HepG2 (cell line): ENCODE data around the gene CAMK2G. TPM values are rescaled to one million over a fixed set of nuclear protein-coding genes. Genes with fewer than 3 reads are reported as not detected.

Source experiments
- ATAC-seq: fragments of 200-7000 bp; cut with Tn5 transposase; 3 replicates; pipeline ENCODE4 v1.9.1; 2020; ENCODE audit warnings: mild to moderate bottlenecking, moderate library complexity
- BruUV-seq: library from RNA; stranded (reverse); fragments of 400-500 nt; replicated peaks from 2 replicates; lab custom pipeline; 2021; lab: Mats Ljungman, UMichigan
- CTCF ChIA-PET: fragments of 300-600 bp; formaldehyde crosslinking; extraction: SDS; loops from one replicate; lab custom pipeline; 2021; ENCODE audit warnings: low total read pairs, inconsistent platforms, low intra/inter-chr PET ratio; lab: Yijun Ruan, JAX
- POLR2A ChIA-PET: fragments of 350-600 bp; sonication (Branson Sonifier 250); formaldehyde crosslinking; loops from one replicate; lab custom pipeline; 2020; ENCODE audit warnings: antibody characterized with exemption, inconsistent platforms; lab: Yijun Ruan, JAX
- DNase-seq: peaks from one replicate; pipeline ENCODE4 v3.0.0-alpha.2; 2015; ENCODE audit warnings: low spot score
- FAIRE-seq: peaks from 3 replicates; lab custom pipeline; 2011; peaks lifted over from hg19 to GRCh38; lab: Jason Lieb, UNC
- H2AFZ ChIP-seq: one replicate; pipeline ENCODE4 v1.6.1; 2011; ENCODE audit warnings: low read length, inconsistent platforms
- H3K27ac ChIP-seq: fragments of 300-600 bp; 3 replicates; pipeline ENCODE4 v1.8.0; 2011; ENCODE audit warnings: mixed run types, mild to moderate bottlenecking, mixed read lengths, low read length, inconsistent platforms; ENCODE audit not compliant: insufficient read depth; ENCODE audit errors: extremely low read length
- H3K27me3 ChIP-seq, 2 experiments: fragments of 200-600 bp in 1 of 2; 2 replicates in 1 of 2; 3 replicates in 1 of 2; pipeline versions ENCODE4 v1.6.0 to v1.8.0; 2011; ENCODE audit warnings: low read length in 2 of 2, mild to moderate bottlenecking in 2 of 2, moderate library complexity in 2 of 2, inconsistent platforms in 1 of 2; ENCODE audit not compliant: insufficient read depth in 2 of 2, control insufficient read depth in 1 of 2
- H3K36me3 ChIP-seq, 2 experiments: fragments of 200-600 bp in 1 of 2; replicated peaks in 1 of 2; 2 replicates in 1 of 2; 3 replicates in 1 of 2; pipeline versions ENCODE4 v1.5.1 to v1.8.0; 2011; ENCODE audit warnings: low read length in 2 of 2, inconsistent platforms in 1 of 2; ENCODE audit not compliant: insufficient read depth in 2 of 2, control insufficient read depth in 1 of 2
- H3K4me1 ChIP-seq: 2 replicates; pipeline ENCODE4 v1.5.1; 2012; ENCODE audit warnings: low read length, inconsistent platforms; ENCODE audit not compliant: insufficient read depth
- H3K4me2 ChIP-seq: 2 replicates; pipeline ENCODE4 v1.6.0; 2011; ENCODE audit warnings: low read depth, low read length, inconsistent platforms
- H3K4me3 ChIP-seq, 3 experiments: fragments of 200-600 bp in 1 of 3; sonication (generic), shearing (Covaris generic) in 1 of 3; replicated peaks in 1 of 3; 2 replicates each; pipeline ENCODE4 v1.5.1; 2011 to 2016; ENCODE audit warnings: low read length in 3 of 3, inconsistent platforms in 2 of 3, low read depth in 2 of 3, mild to moderate bottlenecking in 2 of 3, control low read depth in 1 of 3, mixed read lengths in 1 of 3; ENCODE audit not compliant: insufficient read depth in 1 of 3
- H3K79me2 ChIP-seq: one replicate; pipeline ENCODE4 v1.6.1; 2011; ENCODE audit warnings: low read length, inconsistent platforms; ENCODE audit not compliant: insufficient read depth
- H3K9ac ChIP-seq: 2 replicates; pipeline ENCODE4 v1.6.0; 2011; ENCODE audit warnings: mild to moderate bottlenecking, low read depth, low read length, inconsistent platforms; ENCODE audit not compliant: insufficient read depth
- H3K9me3 ChIP-seq: 2 replicates; pipeline ENCODE4 v1.5.1; 2012; ENCODE audit warnings: mild to moderate bottlenecking, low read length
- H4K20me1 ChIP-seq: 2 replicates; pipeline ENCODE4 v1.6.0; 2011; ENCODE audit warnings: inconsistent platforms, mild to moderate bottlenecking, low read length, moderate library complexity; ENCODE audit not compliant: insufficient read depth
- AGO2 ChIP-seq: fragments of 200-400 bp; formaldehyde crosslinking; optimal IDR thresholded peaks from 2 replicates; pipeline ENCODE3; 2017; ENCODE audit warnings: mild to moderate bottlenecking, low read depth, low read length, moderate library complexity
- MEIS2 ChIP-seq: sonication (generic); formaldehyde crosslinking; IDR thresholded peaks from 2 replicates; pipeline ENCODE4 v1.9.0; 2021; ENCODE audit warnings: mild to moderate bottlenecking, missing genetic modification reagents
- NFKB2 ChIP-seq: sonication (generic); formaldehyde crosslinking; IDR thresholded peaks from 2 replicates; pipeline ENCODE4 v1.4.0; 2020; ENCODE audit warnings: missing genetic modification reagents, borderline replicate concordance
- POLR2A ChIP-seq, 2 experiments: IDR thresholded peaks; 2 replicates each; pipeline ENCODE4 v1.6.1; 2011; ENCODE audit warnings: low read depth in 2 of 2, low read length in 2 of 2, mild to moderate bottlenecking in 1 of 2, moderate library complexity in 1 of 2; ENCODE audit not compliant: insufficient read depth in 1 of 2
- POLR2AphosphoS5 ChIP-seq: IDR thresholded peaks from 2 replicates; pipeline ENCODE4 v1.6.1; 2012; ENCODE audit warnings: low read depth, low read length
- WGBS: methylation state at CpG from one replicate; pipeline ENCODE4 v1.1.6; 2017; ENCODE audit warnings: low lambda C conversion rate; 5-methylcytosine and 5-hydroxymethylcytosine counted together
- in situ Hi-C: cut with HindIII; loops from 2 replicates; pipeline ENCODE4 v1.10.0; 2017; ENCODE audit warnings: low pct_unique_long_range_greater_than_20kb; ENCODE audit not compliant: extremely low pct_ligation_motif_present
- intact Hi-C: fragments of 100-400 bp; cut with micrococcal nuclease; formaldehyde crosslinking; loops from one replicate; pipeline ENCODE4 v1.10.0; 2022; ENCODE audit not compliant: unreplicated experiment
- polyA plus RNA-seq, 8 experiments: library from polyadenylated mRNA; depleted of rRNA in 3 of 8; stranded (reverse) in 7 of 8; unstranded in 1 of 8; fragments of >200 nt; fragmentation: Illumina TruSeq in 4 of 8; extraction: Trizol in 4 of 8; gene quantifications; 2 replicates each; pipeline versions ENCODE4 v1.2.1 to v1.2.3, GENCODE V29; 2011 to 2016; ENCODE audit warnings: low read depth in 4 of 8, missing spikeins in 1 of 8, mixed read lengths in 1 of 8; ENCODE audit not compliant: insufficient read depth in 1 of 8
- total RNA-seq, 5 experiments: library from RNA; depleted of rRNA; stranded (reverse); fragments of >200 nt; fragmentation: Illumina TruSeq; extraction: Trizol; gene quantifications; 2 replicates each; pipeline ENCODE4 v1.2.3, GENCODE V29; 2016; ENCODE audit warnings: low read depth in 1 of 5
- TF ChIP-seq, protein P1 (sequence below): sonication (generic); formaldehyde crosslinking; conservative IDR thresholded peaks from 2 replicates; pipeline ENCODE4 v1.4.0; 2020; ENCODE audit warnings: missing genetic modification reagents
- TF ChIP-seq, protein P2 (sequence below): IDR thresholded peaks from 2 replicates; pipeline ENCODE4 v1.6.1; 2016; ENCODE audit warnings: low read depth, control low read depth

Gene CAMK2G
- total and polyA plus RNA-seq, 2 of the 13 experiments (the other 11 are each of a cell fraction or from before 2014, with no cell fraction given) = 15.9 to 18.8 TPM

DNA sequence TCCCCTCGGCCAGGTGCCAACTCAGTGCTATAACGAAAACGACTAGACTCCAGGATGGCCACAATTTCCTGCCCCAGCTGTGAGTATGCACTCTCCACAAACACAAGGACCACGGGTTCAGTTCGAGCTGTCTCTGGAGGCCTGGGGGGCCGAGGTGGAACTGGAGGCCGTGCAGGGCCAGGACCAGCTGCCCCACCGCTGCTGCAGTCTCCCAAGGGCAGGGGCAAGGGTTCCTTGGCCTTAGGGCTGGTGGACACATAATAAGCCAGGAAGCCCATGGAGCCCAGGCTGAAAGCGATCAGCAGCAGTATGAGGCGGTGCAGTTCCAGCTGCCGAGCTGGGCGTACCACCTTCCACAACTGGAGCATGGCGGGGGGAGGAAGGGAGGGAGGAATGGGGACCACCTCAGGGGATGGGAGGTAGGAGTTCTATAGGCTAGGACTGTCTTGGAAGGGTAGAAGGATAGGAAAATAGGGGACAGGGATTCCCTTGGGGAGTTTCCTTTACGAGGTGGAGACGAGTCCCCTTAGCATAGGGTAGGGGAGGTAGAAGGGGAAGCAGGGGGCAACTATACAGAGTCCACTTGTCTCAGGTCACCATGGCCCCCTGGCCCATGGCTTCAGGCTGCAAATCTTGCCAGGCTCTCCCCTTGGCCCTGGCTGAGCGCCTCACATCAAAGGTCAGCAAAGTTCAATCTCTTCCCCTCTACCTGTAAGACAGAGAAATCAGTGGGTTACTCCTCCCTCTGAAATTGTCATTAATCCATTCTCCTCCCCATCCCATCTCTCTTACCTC is 66.1 kb downstream of the CAMK2G start:
- peaks cover 21% of the 10 kb centered on the region for H3K4me1 ChIP-seq
- FAIRE-seq (no peak), DNase-seq (no peak), ATAC-seq (no peak)
- ChIA-PET CTCF (no interaction called here), POLR2A (interaction anchor here (1.9 to 3.3 kb wide), 2 partner anchors 20 to 32 kb away, joined by 4 to 23 read pairs; no protein-coding TSS in a partner anchor)
- WGBS = 98% methylated on average over 11 of the region's 16 CpGs
- no peaks in the 10 kb centered on the region for H3K9me3 ChIP-seq
- TF ChIP-seq, protein P1, sequence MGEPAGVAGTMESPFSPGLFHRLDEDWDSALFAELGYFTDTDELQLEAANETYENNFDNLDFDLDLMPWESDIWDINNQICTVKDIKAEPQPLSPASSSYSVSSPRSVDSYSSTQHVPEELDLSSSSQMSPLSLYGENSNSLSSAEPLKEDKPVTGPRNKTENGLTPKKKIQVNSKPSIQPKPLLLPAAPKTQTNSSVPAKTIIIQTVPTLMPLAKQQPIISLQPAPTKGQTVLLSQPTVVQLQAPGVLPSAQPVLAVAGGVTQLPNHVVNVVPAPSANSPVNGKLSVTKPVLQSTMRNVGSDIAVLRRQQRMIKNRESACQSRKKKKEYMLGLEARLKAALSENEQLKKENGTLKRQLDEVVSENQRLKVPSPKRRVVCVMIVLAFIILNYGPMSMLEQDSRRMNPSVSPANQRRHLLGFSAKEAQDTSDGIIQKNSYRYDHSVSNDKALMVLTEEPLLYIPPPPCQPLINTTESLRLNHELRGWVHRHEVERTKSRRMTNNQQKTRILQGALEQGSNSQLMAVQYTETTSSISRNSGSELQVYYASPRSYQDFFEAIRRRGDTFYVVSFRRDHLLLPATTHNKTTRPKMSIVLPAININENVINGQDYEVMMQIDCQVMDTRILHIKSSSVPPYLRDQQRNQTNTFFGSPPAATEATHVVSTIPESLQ (CRISPR knock-in tag) = no peak
- TF ChIP-seq POLR2A (IDR thresholded peaks at IDR 0.05; ENCODE audit: insufficient read depth in 1 of 2, low read depth in 2 of 2, low read length in 2 of 2) (0 out of 4 replicates have a peak, but pooled peaks of 1 of the 2 experiments have one; percentile 16), AGO2 (peak; percentile 54), POLR2AphosphoS5 (0 out of 2 replicates have a peak, but pooled peaks have one; percentile 14)
- in situ Hi-C loops = no loop called here
- H3K4me3 ChIP-seq = no peak overlapping the region
- no peaks in the 10 kb centered on the region for H4K20me1 ChIP-seq
- no peak overlapping the region for H3K9ac ChIP-seq
- H3K4me2 ChIP-seq = no peak overlapping the region
- H3K79me2 ChIP-seq = peaks cover 3% of the 10 kb centered on the region
- no peak overlapping the region for H3K27ac ChIP-seq
- no peak overlapping the region for H2AFZ ChIP-seq
- H3K27me3 ChIP-seq = no peaks in the 10 kb centered on the region; a peak in 1 of 5 replicates
- peaks cover 18 to 42% of the 10 kb centered on the region in 2 experiments for H3K36me3 ChIP-seq
- intact Hi-C loops = no loop called here
- BruUV-seq = no TSS peak

DNA sequence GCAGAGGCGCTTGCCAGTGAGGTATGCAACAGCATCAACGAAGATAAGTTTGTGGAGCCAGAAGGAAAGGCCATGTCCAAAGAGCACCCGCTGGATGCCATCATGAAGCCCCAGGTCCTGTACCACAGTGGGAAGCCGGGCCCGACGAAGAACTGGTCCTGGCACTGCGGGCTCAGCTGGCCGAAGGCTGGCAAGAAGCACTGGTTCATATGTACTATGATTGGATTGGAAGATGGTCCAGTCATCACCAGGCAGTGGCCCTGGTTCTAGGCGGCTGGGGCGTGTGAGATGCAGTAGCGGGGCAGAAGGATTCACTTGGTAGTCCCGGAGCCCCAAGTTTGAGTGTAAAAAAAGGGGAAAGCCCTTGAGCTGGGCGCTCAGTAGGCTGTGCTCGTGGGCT is 66.9 kb downstream of the CAMK2G start:
- intact Hi-C loops = no loop called here
- CTCF ChIA-PET = no interaction called here
- no peak for DNase-seq
- TF ChIP-seq NFKB2 (CRISPR knock-in tag) (no peak), MEIS2 (CRISPR knock-in tag) (no peak)
- TF ChIP-seq, protein P2, sequence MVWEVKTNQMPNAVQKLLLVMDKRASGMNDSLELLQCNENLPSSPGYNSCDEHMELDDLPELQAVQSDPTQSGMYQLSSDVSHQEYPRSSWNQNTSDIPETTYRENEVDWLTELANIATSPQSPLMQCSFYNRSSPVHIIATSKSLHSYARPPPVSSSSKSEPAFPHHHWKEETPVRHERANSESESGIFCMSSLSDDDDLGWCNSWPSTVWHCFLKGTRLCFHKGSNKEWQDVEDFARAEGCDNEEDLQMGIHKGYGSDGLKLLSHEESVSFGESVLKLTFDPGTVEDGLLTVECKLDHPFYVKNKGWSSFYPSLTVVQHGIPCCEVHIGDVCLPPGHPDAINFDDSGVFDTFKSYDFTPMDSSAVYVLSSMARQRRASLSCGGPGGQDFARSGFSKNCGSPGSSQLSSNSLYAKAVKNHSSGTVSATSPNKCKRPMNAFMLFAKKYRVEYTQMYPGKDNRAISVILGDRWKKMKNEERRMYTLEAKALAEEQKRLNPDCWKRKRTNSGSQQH (CRISPR knock-in tag) = no peak

More for the DNA sequence above, 66.9 kb downstream of the CAMK2G start:
- Histone ChIP-seq H4K20me1 (no peaks in the 10 kb centered on the region), H3K4me2 (no peak overlapping the region), H3K9me3 (no peaks in the 10 kb centered on the region), H3K27ac (no peak overlapping the region), H3K27me3 (no peaks in the 10 kb centered on the region; a peak in 1 of 5 replicates), H3K4me3 (no peak overlapping the region), H3K4me1 (peaks cover 21% of the 10 kb centered on the region), H2AFZ (no peak overlapping the region), H3K36me3 (peaks cover 23 to 49% of the 10 kb centered on the region in 2 experiments), H3K9ac (no peak overlapping the region), H3K79me2 (peaks cover 3% of the 10 kb centered on the region)
- in situ Hi-C loops = no loop called here
- POLR2A ChIA-PET = no interaction called here
- ATAC-seq = no peak
- BruUV-seq = no TSS peak
- WGBS = over 99% methylated on average over 14 of the region's 14 CpGs
- FAIRE-seq = no peak
